Ovary (tissue), 3 donors: ENCODE data around the gene BORCS6.

Experiments used
- EP300 ChIP-seq: sonication (generic); formaldehyde crosslinking; IDR thresholded peaks from one replicate; pipeline ENCODE4 v1.6.1; 2017; ENCODE audit warnings: antibody characterized with exemption
- TF ChIP-seq, protein P1 (sequence below), 3 donors: fragments of 450-650 bp in 2 of 3; fragments of 200-600 bp in 1 of 3; IDR thresholded peaks; one replicate each; pipeline versions ENCODE4 v1.5.1 to v1.8.0; 2016 to 2022; ENCODE audit warnings: antibody characterized with exemption in 3 of 3, mild to moderate bottlenecking in 1 of 3
- donor health status: DM: no; HTN: no; CAD: no.

DNA sequence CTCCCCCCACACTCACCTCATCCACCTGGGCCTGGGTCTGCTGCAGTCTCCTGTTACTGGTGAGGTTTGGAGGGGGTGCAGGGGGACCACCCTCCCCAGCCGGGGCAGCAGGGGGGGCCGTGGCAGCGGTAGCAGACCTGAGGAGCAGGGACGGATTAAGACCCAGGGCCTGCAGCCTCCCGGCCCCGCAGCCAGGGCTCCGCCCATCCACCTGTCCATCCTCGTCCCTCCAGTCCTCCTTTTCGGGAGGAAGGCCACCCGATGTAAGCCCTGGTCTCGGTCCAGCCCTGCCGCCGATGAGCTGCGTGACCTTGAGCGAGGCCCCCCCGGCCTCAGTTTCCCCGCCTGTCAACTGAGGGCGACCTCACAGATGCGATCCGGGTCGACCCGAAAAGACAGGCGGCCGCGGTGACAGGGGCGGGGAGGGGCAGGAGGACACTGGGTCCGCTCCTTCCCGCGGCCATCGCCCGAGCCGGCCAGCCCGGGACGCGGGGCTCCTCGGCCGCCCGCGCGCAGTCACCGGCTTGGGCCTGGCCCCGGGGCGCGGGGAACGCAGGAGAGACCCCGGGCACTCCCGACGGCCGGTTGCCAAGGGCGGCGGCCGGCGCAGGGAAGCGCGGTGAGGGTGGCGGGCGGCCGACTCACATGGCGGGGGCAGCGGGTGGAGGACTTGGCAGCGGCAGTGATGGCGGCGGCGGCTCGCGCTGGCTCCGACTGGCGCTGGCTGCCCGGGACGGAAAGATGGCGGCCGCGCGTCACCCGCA lies 27.6 kb downstream of the BORCS6 start, which contains the start of gene VAMP2:
- TF ChIP-seq, protein P1, sequence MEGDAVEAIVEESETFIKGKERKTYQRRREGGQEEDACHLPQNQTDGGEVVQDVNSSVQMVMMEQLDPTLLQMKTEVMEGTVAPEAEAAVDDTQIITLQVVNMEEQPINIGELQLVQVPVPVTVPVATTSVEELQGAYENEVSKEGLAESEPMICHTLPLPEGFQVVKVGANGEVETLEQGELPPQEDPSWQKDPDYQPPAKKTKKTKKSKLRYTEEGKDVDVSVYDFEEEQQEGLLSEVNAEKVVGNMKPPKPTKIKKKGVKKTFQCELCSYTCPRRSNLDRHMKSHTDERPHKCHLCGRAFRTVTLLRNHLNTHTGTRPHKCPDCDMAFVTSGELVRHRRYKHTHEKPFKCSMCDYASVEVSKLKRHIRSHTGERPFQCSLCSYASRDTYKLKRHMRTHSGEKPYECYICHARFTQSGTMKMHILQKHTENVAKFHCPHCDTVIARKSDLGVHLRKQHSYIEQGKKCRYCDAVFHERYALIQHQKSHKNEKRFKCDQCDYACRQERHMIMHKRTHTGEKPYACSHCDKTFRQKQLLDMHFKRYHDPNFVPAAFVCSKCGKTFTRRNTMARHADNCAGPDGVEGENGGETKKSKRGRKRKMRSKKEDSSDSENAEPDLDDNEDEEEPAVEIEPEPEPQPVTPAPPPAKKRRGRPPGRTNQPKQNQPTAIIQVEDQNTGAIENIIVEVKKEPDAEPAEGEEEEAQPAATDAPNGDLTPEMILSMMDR (IDR thresholded peaks at IDR 0.05), result peak in 2 of 3 donors; percentile 17 to 23
- no peak for TF ChIP-seq EP300
